ENCODE measurements around the gene ARRB1. TPM values are rescaled to one million over a fixed set of nuclear protein-coding genes. Genes with fewer than 3 reads are reported as not detected.
A peak's percentile ranks its signal among the peaks of the same experiment; 100 is the strongest.

The ARRB1 gene
- total RNA-seq, 2 experiments from 2014 or later, result 26.7 to 27.8 TPM

GRCh38 chr11:75219869-75220268 is 131.6 kb downstream of the ARRB1 start:
- Mint-ChIP-seq H3K4me1 (ENCODE audit: low read depth) (no peaks in the 10 kb centered on the region), H3K27me3 (peaks cover 39% of the 10 kb centered on the region), H3K9me3 (no peaks in the 10 kb centered on the region), H3K27ac (no peak overlapping the region), H3K4me3 (no peak overlapping the region), H3K36me3 (ENCODE audit: low read depth) (no peaks in the 10 kb centered on the region)
- DNase-seq (no peak), ATAC-seq (ENCODE audit: poor library complexity) (no peak)
- no peak overlapping the region for H3K4me3 ChIP-seq (ENCODE audit: low read length)
- ChIA-PET CTCF (no interaction called here), POLR2A (no interaction called here)
- no peaks in the 10 kb centered on the region for H3K4me1 ChIP-seq (ENCODE audit: insufficient read depth, low read length)
- H3K9me3 ChIP-seq (ENCODE audit: control insufficient read depth in 1 of 2, insufficient read depth in 1 of 2, low read length in 2 of 2), result no peaks in the 10 kb centered on the region
- H3K27ac ChIP-seq (ENCODE audit: low read depth in 1 of 2, low read length in 2 of 2), result no peak overlapping the region
- no peak for TF ChIP-seq CTCF (IDR thresholded peaks at IDR 0.05)
- intact Hi-C loops (cut with DNase I, micrococcal nuclease), result no loop called here
- H3K27me3 ChIP-seq (ENCODE audit: control insufficient read depth in 1 of 2, insufficient read depth in 2 of 2, low read length in 2 of 2), result peaks cover 4 to 6% of the 10 kb centered on the region in 2 experiments
- H3K36me3 ChIP-seq (ENCODE audit: insufficient read depth, low read length), result no peaks in the 10 kb centered on the region

GRCh38 chr11:75214843-75215242 is 136.6 kb downstream of the ARRB1 start:
- ATAC-seq (ENCODE audit: poor library complexity) (no peak), DNase-seq (no peak)
- Mint-ChIP-seq H3K4me3 (no peak overlapping the region), H3K36me3 (ENCODE audit: low read depth) (no peaks in the 10 kb centered on the region), H3K4me1 (ENCODE audit: low read depth) (no peaks in the 10 kb centered on the region), H3K9me3 (no peaks in the 10 kb centered on the region), H3K27ac (no peak overlapping the region), H3K27me3 (peaks cover 57% of the 10 kb centered on the region)
- H3K27me3 ChIP-seq (ENCODE audit: control insufficient read depth in 1 of 2, insufficient read depth in 2 of 2, low read length in 2 of 2), result peaks cover 4 to 6% of the 10 kb centered on the region in 2 experiments
- no peaks in the 10 kb centered on the region for H3K4me1 ChIP-seq (ENCODE audit: insufficient read depth, low read length)
- POLR2A ChIA-PET, result no interaction called here
- CTCF ChIA-PET, result interaction anchor here (1.0 to 2.5 kb wide), 6 partner anchors 9 to 74 kb away, joined by 3 to 9 read pairs (median 6); no protein-coding TSS in a partner anchor
- H3K4me3 ChIP-seq (ENCODE audit: low read length), result no peak overlapping the region
- no peak overlapping the region for H3K27ac ChIP-seq (ENCODE audit: low read depth in 1 of 2, low read length in 2 of 2)
- intact Hi-C loops (cut with DNase I, micrococcal nuclease), result loop anchor here in 1 of 2 experiments (2.0 kb wide), 1 partner anchor 18 kb away; no protein-coding TSS in a partner anchor
- H3K36me3 ChIP-seq (ENCODE audit: insufficient read depth, low read length), result no peaks in the 10 kb centered on the region
- TF ChIP-seq CTCF (IDR thresholded peaks at IDR 0.05), result no peak
- H3K9me3 ChIP-seq (ENCODE audit: control insufficient read depth in 1 of 2, insufficient read depth in 1 of 2, low read length in 2 of 2), result peaks cover 0 to 8% of the 10 kb centered on the region in 2 experiments

- TF ChIP-seq CTCF (IDR thresholded peaks at IDR 0.05), result no peak
- H3K9me3 Mint-ChIP-seq, result no peaks in the 10 kb centered on the region
- Histone ChIP-seq H3K27me3 (ENCODE audit: control insufficient read depth in 1 of 2, insufficient read depth in 2 of 2, low read length in 2 of 2) (peaks cover 4 to 6% of the 10 kb centered on the region in 2 experiments), H3K4me1 (ENCODE audit: insufficient read depth, low read length) (no peaks in the 10 kb centered on the region), H3K36me3 (ENCODE audit: insufficient read depth, low read length) (no peaks in the 10 kb centered on the region), H3K27ac (ENCODE audit: low read depth in 1 of 2, low read length in 2 of 2) (no peak overlapping the region), H3K9me3 (ENCODE audit: control insufficient read depth in 1 of 2, insufficient read depth in 1 of 2, low read length in 2 of 2) (peaks cover 0 to 8% of the 10 kb centered on the region in 2 experiments), H3K4me3 (ENCODE audit: low read length) (no peak overlapping the region)
- intact Hi-C loops (cut with DNase I, micrococcal nuclease), result loop anchor here in 1 of 2 experiments (2.0 kb wide), 1 partner anchor 18 kb away; no protein-coding TSS in a partner anchor
- DNase-seq, result peak; percentile 61 to 84 (median 73)
- H3K27me3 Mint-ChIP-seq, result peaks cover 52% of the 10 kb centered on the region
- H3K4me3 Mint-ChIP-seq, result no peak overlapping the region
- no peaks in the 10 kb centered on the region for H3K4me1 Mint-ChIP-seq (ENCODE audit: low read depth)
- ChIA-PET CTCF (interaction anchor here (1.0 to 2.5 kb wide), 6 partner anchors 9 to 74 kb away, joined by 3 to 9 read pairs (median 6); no protein-coding TSS in a partner anchor), POLR2A (no interaction called here)
- ATAC-seq (ENCODE audit: poor library complexity), result peak; percentile 73
- no peaks in the 10 kb centered on the region for H3K36me3 Mint-ChIP-seq (ENCODE audit: low read depth)
- no peak overlapping the region for H3K27ac Mint-ChIP-seq
Observed at GRCh38 chr11:75214411-75214821, 137.0 kb downstream of the ARRB1 start.

Small RNAs within 50 kb of the gene (microRNA-seq; reads per million reads assigned to microRNA genes)
- 5.3 reads per million, percentile 26 among the genes with 10 or more reads in this experiment for gene MIR326 (ENCODE audit: borderline microRNAs expressed, borderline replicate concordance)

Other genes starting within 250 kb of the ARRB1 start
- not detected for gene SLCO2B1, start 200.6 kb downstream of the ARRB1 start, total RNA-seq
- gene TPBGL, start 110.9 kb downstream of the ARRB1 start, total RNA-seq, result under 1 TPM; 0.78 to 0.80 TPM
- 1,000 to 10,000 TPM; 4,753 to 4,828 TPM for gene RPS3, start 47.9 kb upstream of the ARRB1 start, total RNA-seq
- under 1 TPM; 0.33 to 0.81 TPM for gene KLHL35, start 81.5 kb upstream of the ARRB1 start, total RNA-seq
- 100 to 1,000 TPM in 1 of 2 experiments, 10 to 100 TPM in 1; 91.6 to 101 TPM for gene GDPD5, start 174.3 kb upstream of the ARRB1 start, total RNA-seq
- gene SERPINH1, start 210.6 kb upstream of the ARRB1 start, total RNA-seq, result 1 to 10 TPM; 3.5 to 4.1 TPM

Data from CD4-positive, alpha-beta T cell (primary cell).